Measurements from ENCODE around the gene UBAP2L. TPM values are rescaled to one million over a fixed set of nuclear protein-coding genes. Genes with fewer than 3 reads are reported as not detected.

The UBAP2L gene
- total RNA-seq, 4 donors from 2014 or later, result 48.9 to 169 (median 71.2) TPM

GRCh38 chr1:154206196-154206595 lies 14.6 kb upstream of the UBAP2L start, which contains the start of gene CFAP141:
TSS of gene CFAP141 (minus strand) at chr1:154206333. CDS start at chr1:154206307, 26 bp downstream.
- no peaks in the 10 kb centered on the region for H3K9me3 ChIP-seq

GRCh38 chr1:154207262-154207661 lies 13.5 kb upstream of the UBAP2L start:
- peaks cover 0 to 72% (median 0%) of the 10 kb centered on the region in 3 donors for H3K36me3 ChIP-seq
- no peaks in the 10 kb centered on the region for H3K4me1 ChIP-seq
- H3K27me3 ChIP-seq, result no peaks in the 10 kb centered on the region
- no peak overlapping the region for H3K4me3 ChIP-seq
- TF ChIP-seq, protein P1, sequence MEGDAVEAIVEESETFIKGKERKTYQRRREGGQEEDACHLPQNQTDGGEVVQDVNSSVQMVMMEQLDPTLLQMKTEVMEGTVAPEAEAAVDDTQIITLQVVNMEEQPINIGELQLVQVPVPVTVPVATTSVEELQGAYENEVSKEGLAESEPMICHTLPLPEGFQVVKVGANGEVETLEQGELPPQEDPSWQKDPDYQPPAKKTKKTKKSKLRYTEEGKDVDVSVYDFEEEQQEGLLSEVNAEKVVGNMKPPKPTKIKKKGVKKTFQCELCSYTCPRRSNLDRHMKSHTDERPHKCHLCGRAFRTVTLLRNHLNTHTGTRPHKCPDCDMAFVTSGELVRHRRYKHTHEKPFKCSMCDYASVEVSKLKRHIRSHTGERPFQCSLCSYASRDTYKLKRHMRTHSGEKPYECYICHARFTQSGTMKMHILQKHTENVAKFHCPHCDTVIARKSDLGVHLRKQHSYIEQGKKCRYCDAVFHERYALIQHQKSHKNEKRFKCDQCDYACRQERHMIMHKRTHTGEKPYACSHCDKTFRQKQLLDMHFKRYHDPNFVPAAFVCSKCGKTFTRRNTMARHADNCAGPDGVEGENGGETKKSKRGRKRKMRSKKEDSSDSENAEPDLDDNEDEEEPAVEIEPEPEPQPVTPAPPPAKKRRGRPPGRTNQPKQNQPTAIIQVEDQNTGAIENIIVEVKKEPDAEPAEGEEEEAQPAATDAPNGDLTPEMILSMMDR (IDR thresholded peaks at IDR 0.05), result no peak
- TF ChIP-seq POLR2A (IDR thresholded peaks at IDR 0.05), result no peak
- no peak for DNase-seq
- no peaks in the 10 kb centered on the region for H3K9me3 ChIP-seq
- no peak overlapping the region for H3K27ac ChIP-seq

More at GRCh38 chr1:154206196-154206595, 14.6 kb upstream of the UBAP2L start, which contains the start of gene CFAP141:
- no peaks in the 10 kb centered on the region for H3K4me1 ChIP-seq
- H3K4me3 ChIP-seq, result no peak within 1 kb of the TSS
- TF ChIP-seq, protein P1 (IDR thresholded peaks at IDR 0.05), result no peak
- TF ChIP-seq POLR2A (IDR thresholded peaks at IDR 0.05), result no peak
- H3K27ac ChIP-seq, result no peak within 1 kb of the TSS
- H3K27me3 ChIP-seq, result no peaks in the 10 kb centered on the region
- DNase-seq, result peak in 1 of 3 donors; percentile 7
- H3K36me3 ChIP-seq, result peaks cover 0 to 62% (median 0%) of the 10 kb centered on the region in 3 donors

DNA sequence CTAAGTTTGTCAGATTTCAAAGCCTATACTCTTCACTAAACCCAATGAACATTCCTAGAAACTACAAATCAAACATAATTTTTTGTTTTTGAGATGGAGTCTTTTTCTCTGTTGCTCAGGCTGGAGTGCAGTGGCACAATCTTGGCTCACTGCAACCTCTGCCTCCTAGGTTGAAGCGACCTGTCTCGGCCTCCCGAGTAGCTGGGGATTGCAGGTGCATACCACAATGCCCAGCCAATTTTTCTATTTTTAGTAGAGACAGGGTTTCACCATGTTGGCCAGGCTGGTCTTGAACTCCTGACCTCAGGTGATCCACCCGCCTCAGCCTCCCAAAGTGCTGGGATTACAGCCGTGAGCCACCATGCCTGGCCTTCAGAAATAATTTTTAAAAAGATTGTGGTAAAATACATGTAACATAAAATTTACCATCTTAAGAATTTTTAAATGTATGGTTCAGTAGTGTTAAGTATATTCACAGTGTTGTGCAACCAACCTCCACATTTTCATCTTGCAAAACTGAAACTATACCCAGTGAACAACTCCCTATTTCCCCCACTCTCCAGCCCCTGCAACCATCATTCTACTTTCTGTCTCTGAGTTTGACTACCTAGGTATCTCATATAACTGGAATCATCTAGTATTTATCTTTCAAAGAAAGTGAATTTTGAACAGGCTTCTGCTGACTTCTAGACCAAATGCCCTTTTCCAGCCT lies 11.9 kb upstream of the UBAP2L start:
- Histone ChIP-seq H3K9me3 (no peaks in the 10 kb centered on the region), H3K4me3 (no peak overlapping the region), H3K27ac (no peak overlapping the region), H3K27me3 (no peaks in the 10 kb centered on the region), H3K36me3 (peaks cover 0 to 88% (median 0%) of the 10 kb centered on the region in 3 donors), H3K4me1 (no peaks in the 10 kb centered on the region)
- no peak for DNase-seq
- TF ChIP-seq POLR2A (IDR thresholded peaks at IDR 0.05), result no peak
- TF ChIP-seq, protein P1 (IDR thresholded peaks at IDR 0.05), result no peak

DNA sequence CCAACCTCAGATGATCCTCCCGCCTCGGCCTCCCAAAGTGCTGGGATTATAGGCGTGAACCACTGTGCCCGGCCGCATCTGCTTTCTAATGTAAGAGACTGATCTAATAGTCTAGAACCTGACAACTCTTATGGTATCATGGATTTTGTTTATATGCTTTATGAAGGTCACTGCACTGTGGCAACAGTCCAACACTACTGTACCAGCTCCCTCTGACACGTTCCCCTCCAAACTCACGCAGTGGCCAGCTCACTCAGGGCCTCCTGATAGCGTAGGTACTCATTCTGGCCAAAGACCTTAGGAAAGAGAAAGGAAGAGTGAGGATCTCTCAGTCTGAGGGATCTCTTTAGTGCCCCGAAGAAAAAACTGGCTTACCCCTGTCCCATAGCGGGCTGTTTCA lies 8.7 kb upstream of the UBAP2L start:
- no peak overlapping the region for H3K4me3 ChIP-seq
- no peaks in the 10 kb centered on the region for H3K27me3 ChIP-seq
- no peak overlapping the region for H3K27ac ChIP-seq
- DNase-seq, result no peak
- H3K36me3 ChIP-seq, result peaks cover 0 to 82% (median 0%) of the 10 kb centered on the region in 3 donors
- H3K4me1 ChIP-seq, result no peaks in the 10 kb centered on the region
- no peaks in the 10 kb centered on the region for H3K9me3 ChIP-seq
- TF ChIP-seq, protein P1 (IDR thresholded peaks at IDR 0.05), result no peak

DNA sequence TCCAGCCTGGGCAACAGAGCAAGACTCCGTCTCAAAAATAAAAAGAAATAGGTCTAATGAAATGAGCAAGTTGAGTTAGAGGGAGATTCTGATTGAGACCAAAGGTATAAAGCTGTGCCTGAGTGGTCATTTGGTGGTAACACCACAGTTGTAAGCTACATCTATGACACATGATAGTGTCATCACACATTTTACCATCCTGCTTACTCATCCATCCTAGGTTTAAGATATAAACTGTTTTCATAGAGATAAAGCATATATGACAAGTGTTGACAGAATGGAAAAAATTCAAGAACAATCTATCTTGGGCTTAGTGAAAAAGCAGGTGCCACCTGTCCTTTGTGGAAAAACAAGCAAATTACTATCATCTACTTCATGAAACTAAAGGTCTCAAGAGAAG lies 7.5 kb upstream of the UBAP2L start:
- H3K9me3 ChIP-seq, result no peaks in the 10 kb centered on the region
- no peak for DNase-seq
- no peak overlapping the region for H3K27ac ChIP-seq
- H3K4me1 ChIP-seq, result peaks cover 0 to 8% (median under 1%) of the 10 kb centered on the region in 4 donors
- H3K27me3 ChIP-seq, result no peaks in the 10 kb centered on the region
- H3K4me3 ChIP-seq, result no peak overlapping the region
- H3K36me3 ChIP-seq, result peaks cover 0 to 81% (median 4%) of the 10 kb centered on the region in 3 donors
- TF ChIP-seq, protein P1 (IDR thresholded peaks at IDR 0.05), result no peak
- TF ChIP-seq POLR2A (IDR thresholded peaks at IDR 0.05), result no peak

All from Peyer's patch (tissue), 4 donors.